Heart right ventricle (tissue), 16 donors: ENCODE results near the gene SLC12A8. TPM values are rescaled to one million over a fixed set of nuclear protein-coding genes. Genes with fewer than 3 reads are reported as not detected.

Experiments used
- ATAC-seq, 8 donors: fragments of 200-7000 bp; cut with Tn5 transposase; one replicate each; pipeline ENCODE4 v1.9.1; 2020; ENCODE audit warnings: mild to moderate bottlenecking in 8 of 8, moderate library complexity in 8 of 8, moderate number of reproducible peaks in 1 of 8
- DNase-seq, 2 donors: peaks; one replicate each; pipeline ENCODE4 v3.0.0-alpha.2; 2020
- H3K27ac ChIP-seq, 10 donors: fragments of 200-600 bp; sonication (generic) in 2 of 10; one replicate each; pipeline versions ENCODE4 v1.5.0 to v1.8.0; 2020 to 2022; ENCODE audit warnings: mild to moderate bottlenecking in 3 of 10
- H3K27me3 ChIP-seq, 7 donors: fragments of 200-600 bp; one replicate each; pipeline ENCODE4 v1.8.0; 2021 to 2022; ENCODE audit warnings: mild to moderate bottlenecking in 2 of 7
- H3K36me3 ChIP-seq, 9 donors: fragments of 200-600 bp; sonication (generic) in 1 of 9; one replicate each; pipeline versions ENCODE4 v1.5.0 to v1.8.0; 2020 to 2022; ENCODE audit warnings: mild to moderate bottlenecking in 2 of 9
- H3K4me1 ChIP-seq, 9 donors: fragments of 200-600 bp; sonication (generic) in 1 of 9; one replicate each; pipeline versions ENCODE4 v1.5.0 to v1.8.0; 2020 to 2022; ENCODE audit warnings: mild to moderate bottlenecking in 4 of 9
- H3K4me3 ChIP-seq, 10 donors: fragments of 200-600 bp; sonication (generic) in 2 of 10; one replicate each; pipeline versions ENCODE4 v1.5.0 to v1.8.0; 2020 to 2022; ENCODE audit warnings: mild to moderate bottlenecking in 7 of 10, moderate library complexity in 2 of 10
- H3K9me3 ChIP-seq, 11 donors: fragments of 200-600 bp in 10 of 11; sonication (generic) in 2 of 11; one replicate each; pipeline versions ENCODE4 v1.5.0 to v1.8.0; 2013 to 2022; ENCODE audit warnings: mild to moderate bottlenecking in 2 of 11, control low read depth in 1 of 11, moderate library complexity in 1 of 11
- WGBS, 2 donors: extraction: QIAGEN DNeasy Blood & Tissue Kit; methylation state at CpG; one replicate each; pipeline ENCODE4 v1.1.7; 2013; ENCODE audit warnings: inconsistent platforms in 1 of 2; 5-methylcytosine and 5-hydroxymethylcytosine counted together
- intact Hi-C, 10 donors: fragments of 100-400 bp; cut with DNase I; formaldehyde crosslinking; loops; one replicate each; pipeline versions ENCODE4 v1.11.1 to v1.14.2; 2022
- polyA plus RNA-seq, 2 donors: library from polyadenylated mRNA; stranded (reverse); fragments of 200-250 nt; gene quantifications; one replicate each; pipeline ENCODE4 v1.2.3, GENCODE V29; 2013
- total RNA-seq, 10 donors: library from RNA; stranded (reverse); fragmentation: NEBNext Ultra II Directional in 3 of 10; extraction: Animal tissue kit (Norgen Biotek cat#: 25700) in 3 of 10; gene quantifications; one replicate each; pipeline versions ENCODE4 v1.2.1 to v1.2.4, GENCODE V29; 2021 to 2023
- TF ChIP-seq, protein P1 (sequence below), 9 donors: fragments of 200-600 bp; sonication (generic) in 2 of 9; IDR thresholded peaks; one replicate each; pipeline versions ENCODE4 v1.5.0 to v1.8.0; 2021 to 2022; ENCODE audit warnings: antibody characterized with exemption in 9 of 9, mild to moderate bottlenecking in 5 of 9, moderate library complexity in 1 of 9
- donor health status: Arrhythmogenic right ventricular cardiomyopathy.
- donor health status: ischemic (EF 13 %, LVEDD 7.1; RV severe dilation, severe dysfunction).
- donor health status: healthy with polysubstance abuse.
- donor health status: DM: no; HTN: yes; CAD: no.
- donor health status: DM: no; HTN: no; CAD: no.
- donor health status: ischemic (EF 25% LVEDD 6.9; RV normal size, moderate dysfunction).
- donor health status: ischemic (EF 25% LVEDD 5.7; RV mildly dilated, moderate dysfunction).
- donor health status: healthy.
- donor health status: DM: yes; HTN: yes; CAD: no.
- donor health status: Ischemic cardiomyopathy.
- donor health status: ischemic (EF 35%, LVEDD 5.7; RV mildly dilated, moderate dysfunction).
- donor health status: nonischemic (EF 11% LVEDD 7.7; RV severe dilation, severe dysfunction).
- donor health status: DM: yes; HTN: yes; CAD: no.
- donor health status: PGD.
- donor health status: ischemic (EF 29% LVEDD 5.4; RV normal size, mild dysfunction).
- donor health status: nonischemic (EF 23%, LVEDD 6.1; RV moderate dilation, normal function).

The SLC12A8 gene
- total and polyA plus RNA-seq, 12 donors = 0.09 to 0.88 (median 0.40) TPM; not detected in 1

DNA sequence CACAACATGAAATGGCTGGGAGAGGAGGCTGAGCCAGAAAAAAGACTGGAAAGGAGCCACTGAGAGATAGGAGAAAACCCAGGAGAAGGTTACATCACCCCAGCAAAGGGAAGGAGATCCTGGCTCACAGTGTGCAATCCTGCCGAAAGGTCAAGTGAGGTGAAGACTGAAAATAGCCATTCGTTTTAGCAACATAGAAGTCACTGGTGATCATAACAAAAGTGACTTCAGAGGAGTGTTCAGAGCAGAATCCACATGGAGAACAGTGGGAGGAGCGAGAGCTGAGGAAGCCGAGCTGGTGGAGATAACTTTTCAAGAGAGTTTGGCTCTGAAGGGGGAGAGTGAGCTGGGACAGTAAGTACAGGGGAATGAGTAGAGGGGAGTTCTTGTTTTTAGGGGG is 151.4 kb downstream of the SLC12A8 start:
- TF ChIP-seq, protein P1, sequence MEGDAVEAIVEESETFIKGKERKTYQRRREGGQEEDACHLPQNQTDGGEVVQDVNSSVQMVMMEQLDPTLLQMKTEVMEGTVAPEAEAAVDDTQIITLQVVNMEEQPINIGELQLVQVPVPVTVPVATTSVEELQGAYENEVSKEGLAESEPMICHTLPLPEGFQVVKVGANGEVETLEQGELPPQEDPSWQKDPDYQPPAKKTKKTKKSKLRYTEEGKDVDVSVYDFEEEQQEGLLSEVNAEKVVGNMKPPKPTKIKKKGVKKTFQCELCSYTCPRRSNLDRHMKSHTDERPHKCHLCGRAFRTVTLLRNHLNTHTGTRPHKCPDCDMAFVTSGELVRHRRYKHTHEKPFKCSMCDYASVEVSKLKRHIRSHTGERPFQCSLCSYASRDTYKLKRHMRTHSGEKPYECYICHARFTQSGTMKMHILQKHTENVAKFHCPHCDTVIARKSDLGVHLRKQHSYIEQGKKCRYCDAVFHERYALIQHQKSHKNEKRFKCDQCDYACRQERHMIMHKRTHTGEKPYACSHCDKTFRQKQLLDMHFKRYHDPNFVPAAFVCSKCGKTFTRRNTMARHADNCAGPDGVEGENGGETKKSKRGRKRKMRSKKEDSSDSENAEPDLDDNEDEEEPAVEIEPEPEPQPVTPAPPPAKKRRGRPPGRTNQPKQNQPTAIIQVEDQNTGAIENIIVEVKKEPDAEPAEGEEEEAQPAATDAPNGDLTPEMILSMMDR (IDR thresholded peaks at IDR 0.05) = no peak
- intact Hi-C loops = loop anchor here in 3 of 10 donors (5.0 kb wide), 2 partner anchors 64 to 81 kb away; no protein-coding TSS in a partner anchor
- peaks cover 15 to 72% (median 54%) of the 10 kb centered on the region in 9 donors for H3K4me1 ChIP-seq
- ATAC-seq (peak; percentile 81 to 90 (median 85)), DNase-seq (peak; percentile 36 to 87)
- H3K27me3 ChIP-seq = no peaks in the 10 kb centered on the region
- H3K9me3 ChIP-seq = no peaks in the 10 kb centered on the region
- H3K36me3 ChIP-seq = no peaks in the 10 kb centered on the region
- WGBS, 2 donors = 11% methylated on average over 4 of the region's 4 CpGs
- peak overlapping the region; percentile 6 to 89 (median 79) for H3K27ac ChIP-seq
- peak overlapping the region in 6 of 10 donors; percentile 8 to 40 (median 32) for H3K4me3 ChIP-seq

DNA sequence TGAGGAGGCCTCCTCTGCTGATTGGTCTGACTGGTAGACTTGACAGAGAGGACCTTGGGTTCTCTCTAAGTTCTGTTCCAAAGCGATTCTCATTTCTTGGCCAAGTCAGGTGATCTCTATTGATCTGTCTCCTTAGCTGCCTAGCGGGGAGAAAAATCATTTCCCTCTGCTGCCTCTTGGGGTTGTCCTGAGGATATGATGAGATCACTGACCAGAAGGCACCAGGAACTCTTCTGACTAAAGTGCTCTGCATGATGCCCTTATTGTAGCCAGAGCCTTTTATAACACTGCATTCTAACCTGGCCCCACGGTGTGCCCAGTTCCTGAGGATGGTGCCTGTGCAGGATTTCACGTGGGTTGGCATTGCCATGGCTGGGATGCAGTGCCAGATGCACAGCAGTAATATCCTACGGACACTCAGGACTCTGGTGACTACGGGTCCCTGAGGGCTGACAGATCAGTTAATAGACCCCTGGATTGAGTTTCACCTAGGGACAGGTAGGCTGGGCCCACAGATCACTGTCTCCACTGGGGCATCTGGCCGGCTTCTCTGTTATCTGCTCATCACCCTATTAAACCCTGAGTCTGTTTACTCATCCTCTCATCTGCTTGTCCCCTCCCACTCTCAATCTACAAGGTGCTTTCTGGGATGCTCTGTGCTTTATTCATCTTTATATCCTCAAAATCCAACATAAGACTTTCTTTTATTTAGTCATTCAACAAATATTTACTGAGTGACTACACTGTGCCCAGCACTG is 152.9 kb downstream of the SLC12A8 start:
- Histone ChIP-seq H3K27ac (peak overlapping the region in 2 of 10 donors; percentile 19 to 88), H3K27me3 (no peaks in the 10 kb centered on the region), H3K4me3 (no peak overlapping the region), H3K4me1 (peaks cover 15 to 73% (median 54%) of the 10 kb centered on the region in 9 donors), H3K36me3 (no peaks in the 10 kb centered on the region), H3K9me3 (no peaks in the 10 kb centered on the region)
- intact Hi-C loops = loop anchor here (5.0 to 10.0 kb wide), 4 partner anchors 62 to 295 kb away; no protein-coding TSS in a partner anchor
- ATAC-seq (no peak), DNase-seq (no peak)
- TF ChIP-seq, protein P1 (IDR thresholded peaks at IDR 0.05) = no peak
- WGBS, 2 donors = 73 to 75% methylated on average over 7 of the region's 7 CpGs

DNA sequence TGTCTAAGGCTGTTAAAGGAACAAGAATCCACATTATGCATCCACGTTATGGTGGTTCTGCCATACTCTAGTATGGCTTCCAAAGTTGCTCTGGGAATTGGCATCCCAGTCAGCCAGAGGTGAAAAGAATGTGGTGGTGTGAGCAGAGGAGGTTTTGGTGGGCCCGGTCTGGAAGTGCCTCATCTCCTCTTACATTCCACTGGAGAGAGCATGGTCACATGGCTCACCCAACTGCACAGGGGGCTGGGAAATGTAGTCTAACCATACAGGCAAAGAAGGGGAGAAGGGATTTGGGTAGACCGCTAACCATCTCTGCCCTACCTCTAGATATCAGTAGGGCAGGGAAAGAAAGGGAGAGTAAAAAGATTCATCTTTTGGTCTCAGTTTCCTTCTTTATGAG is 153.6 kb downstream of the SLC12A8 start:
- WGBS, 2 donors = 97% methylated on average over 3 of the region's 3 CpGs

DNA sequence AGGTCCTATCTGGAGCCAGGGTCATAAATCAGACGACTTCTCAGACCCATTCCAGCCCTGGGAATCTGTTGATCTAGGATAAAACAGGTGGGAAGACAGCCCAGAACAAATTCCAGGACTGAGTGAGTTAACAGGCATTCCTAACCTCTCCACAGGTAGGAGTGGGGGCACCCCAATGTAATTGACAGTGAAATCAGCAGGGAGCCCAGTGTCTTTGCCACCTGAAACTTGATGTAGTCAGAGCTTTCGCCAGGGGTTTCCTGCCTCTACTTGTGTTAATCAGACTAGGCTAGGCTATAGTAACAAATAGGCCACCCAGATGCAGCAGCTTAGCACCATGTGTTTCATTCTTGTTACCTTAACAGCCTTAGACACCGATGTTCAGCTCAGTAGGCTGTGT is 154.0 kb downstream of the SLC12A8 start:
- Histone ChIP-seq H3K36me3 (peaks cover 0 to 4% (median 0%) of the 10 kb centered on the region in 9 donors), H3K9me3 (no peaks in the 10 kb centered on the region), H3K4me1 (peaks cover 14 to 76% (median 63%) of the 10 kb centered on the region in 9 donors), H3K4me3 (no peak overlapping the region), H3K27me3 (no peaks in the 10 kb centered on the region), H3K27ac (peak overlapping the region in 1 of 10 donors; percentile 91)
- intact Hi-C loops = loop anchor here in 7 of 10 donors (5.0 to 10.0 kb wide), 3 partner anchors 64 to 296 kb away; no protein-coding TSS in a partner anchor
- no peak for ATAC-seq
- 88 to 90% methylated on average over 3 of the region's 3 CpGs for WGBS, 2 donors
- no peak for DNase-seq
- TF ChIP-seq, protein P1 (IDR thresholded peaks at IDR 0.05) = no peak

More for the DNA sequence above, 153.6 kb downstream of the SLC12A8 start:
- Histone ChIP-seq H3K9me3 (no peaks in the 10 kb centered on the region), H3K4me1 (peaks cover 15 to 76% (median 59%) of the 10 kb centered on the region in 9 donors), H3K36me3 (no peaks in the 10 kb centered on the region), H3K27me3 (no peaks in the 10 kb centered on the region), H3K27ac (peak overlapping the region in 2 of 10 donors; percentile 19 to 33), H3K4me3 (no peak overlapping the region)
- intact Hi-C loops = loop anchor here in 7 of 10 donors (5.0 to 10.0 kb wide), 3 partner anchors 64 to 296 kb away; no protein-coding TSS in a partner anchor
- DNase-seq (no peak), ATAC-seq (no peak)
- TF ChIP-seq, protein P1 (IDR thresholded peaks at IDR 0.05) = no peak
